Stimulated activated naive B cell treated with anti-CD40 and anti-IgM and Interleukin-4, amounts not matched to agents 10 μg/mL and 1 μg/mL and 100 μg/mL, for 72 hours (primary cell): ENCODE results near the gene OSBPL3.

Experiments used
- ATAC-seq, 2 donors: fragments of 150-1000 bp; cut with Tn5 transposase; replicated peaks; 2 replicates each; pipeline ENCODE4 v1.10.0; 2021; ENCODE audit warnings: moderate library complexity in 1 of 2
- DNase-seq: peaks from one replicate; pipeline ENCODE4 v3.0.0; 2021
- H3K27ac Mint-ChIP-seq: one replicate; pipeline ENCODE4 v1.8.0; 2022; ENCODE audit warnings: mild to moderate bottlenecking, mixed read lengths
- H3K27me3 Mint-ChIP-seq, 2 donors: one replicate each; pipeline ENCODE4 v1.8.0; 2022; ENCODE audit warnings: mixed read lengths in 2 of 2
- H3K36me3 Mint-ChIP-seq, 2 donors: one replicate each; pipeline ENCODE4 v1.8.0; 2022; ENCODE audit warnings: mixed read lengths in 2 of 2, mild to moderate bottlenecking in 1 of 2
- H3K4me1 Mint-ChIP-seq, 2 donors: one replicate each; pipeline ENCODE4 v1.8.0; 2022; ENCODE audit warnings: mixed read lengths in 2 of 2, mild to moderate bottlenecking in 1 of 2
- H3K4me3 Mint-ChIP-seq, 2 donors: one replicate each; pipeline ENCODE4 v1.8.0; 2022; ENCODE audit warnings: mild to moderate bottlenecking in 2 of 2, mixed read lengths in 2 of 2, moderate library complexity in 1 of 2
- H3K9me3 Mint-ChIP-seq, 2 donors: one replicate each; pipeline ENCODE4 v1.8.0; 2022; ENCODE audit warnings: mixed read lengths in 2 of 2, mild to moderate bottlenecking in 1 of 2

The OSBPL3 gene

DNA sequence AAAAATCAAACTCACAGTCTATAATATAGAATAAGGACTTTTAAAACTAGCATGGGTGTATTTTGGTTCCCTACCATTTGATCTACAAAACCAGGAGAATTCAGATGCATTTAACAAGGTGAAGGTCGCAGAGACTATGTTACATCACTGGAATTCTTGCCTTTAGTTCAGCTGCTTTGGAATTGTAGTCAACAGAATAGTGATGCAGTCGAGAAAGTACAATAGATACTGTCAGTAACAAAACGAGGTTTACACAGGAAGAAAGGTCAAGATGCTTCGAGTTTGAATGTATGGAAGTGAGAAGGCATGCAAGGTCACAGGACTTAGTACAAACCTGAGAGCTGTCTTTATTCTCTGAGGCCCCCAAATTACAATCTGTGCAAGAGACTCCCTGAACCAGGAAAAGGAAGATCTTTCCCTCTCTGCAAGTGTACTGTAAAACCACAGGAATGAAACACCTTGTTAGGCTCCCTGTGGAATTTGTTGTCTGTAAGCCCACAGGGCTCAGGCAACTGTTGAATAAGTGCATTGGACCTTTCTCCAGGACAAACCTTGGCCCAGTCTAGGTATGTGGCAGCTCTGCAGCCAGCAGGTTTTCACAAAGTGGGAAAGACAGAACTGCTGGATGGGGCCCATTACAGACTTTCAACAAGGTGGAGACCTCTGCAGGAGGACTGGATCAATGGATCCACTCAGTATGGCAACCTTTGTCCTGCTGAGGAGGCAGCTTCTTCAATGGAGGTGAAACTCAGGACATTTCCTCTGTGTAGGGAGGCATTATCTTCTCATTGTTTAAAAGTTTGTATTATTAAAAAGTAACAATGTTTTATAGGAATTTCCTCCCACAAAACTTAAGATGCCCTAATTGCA lies 121.6 kb downstream of the OSBPL3 start:
- no peaks in the 10 kb centered on the region for H3K27me3 Mint-ChIP-seq
- H3K4me3 Mint-ChIP-seq: no peak overlapping the region
- no peak overlapping the region for H3K27ac Mint-ChIP-seq
- H3K36me3 Mint-ChIP-seq: peaks cover 49 to 59% of the 10 kb centered on the region in 2 donors
- H3K9me3 Mint-ChIP-seq: peaks cover 2 to 3% of the 10 kb centered on the region in 2 donors
- ATAC-seq (no peak), DNase-seq (no peak)
- H3K4me1 Mint-ChIP-seq: peaks cover 0 to 5% of the 10 kb centered on the region in 2 donors

DNA sequence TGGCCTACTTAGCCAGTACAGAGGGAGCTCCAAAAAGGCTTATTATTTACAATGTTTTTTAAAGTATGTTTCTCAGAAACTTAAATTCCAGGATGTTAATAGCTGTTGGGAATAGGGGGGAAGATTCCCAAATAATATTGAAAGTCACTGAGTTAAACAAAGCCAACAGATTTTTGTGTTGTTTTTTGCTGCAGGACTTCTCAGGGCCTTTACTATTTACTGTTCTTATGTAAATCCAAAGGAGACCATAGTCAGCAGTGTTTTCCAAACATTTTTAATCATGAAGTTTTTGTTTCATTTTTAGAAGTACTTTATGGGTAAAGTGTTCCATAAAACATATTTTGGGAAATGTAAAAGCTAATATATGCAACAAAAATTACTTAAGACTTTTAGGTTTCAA lies 122.4 kb downstream of the OSBPL3 start:
- Mint-ChIP-seq H3K4me3 (no peak overlapping the region), H3K36me3 (peaks cover 50 to 59% of the 10 kb centered on the region in 2 donors), H3K4me1 (peaks cover 0 to 5% of the 10 kb centered on the region in 2 donors), H3K9me3 (peaks cover 2 to 3% of the 10 kb centered on the region in 2 donors), H3K27me3 (no peaks in the 10 kb centered on the region), H3K27ac (no peak overlapping the region)
- ATAC-seq (no peak), DNase-seq (no peak)

DNA sequence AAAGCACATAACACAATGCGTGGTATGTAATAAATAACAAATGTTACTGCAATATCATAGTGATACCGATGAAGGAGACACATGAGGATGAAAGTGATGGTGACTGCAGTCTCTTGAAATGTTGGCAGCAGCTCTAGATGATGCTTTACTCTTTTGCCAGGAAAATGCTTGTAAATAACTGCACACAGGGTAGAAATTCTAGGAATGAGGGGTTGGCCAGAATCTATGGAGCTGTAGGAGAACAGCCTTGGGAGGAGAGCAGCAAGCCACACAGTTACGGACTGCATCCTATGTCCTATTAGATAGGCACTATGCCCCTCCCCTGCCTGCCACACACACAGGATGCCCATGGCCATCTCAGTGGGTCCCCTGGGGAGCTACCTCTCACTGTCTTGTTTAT lies 125.1 kb downstream of the OSBPL3 start:
- Mint-ChIP-seq H3K4me3 (no peak overlapping the region), H3K27me3 (no peaks in the 10 kb centered on the region), H3K36me3 (peaks cover 46 to 63% of the 10 kb centered on the region in 2 donors), H3K27ac (no peak overlapping the region), H3K9me3 (no peaks in the 10 kb centered on the region), H3K4me1 (peaks cover 0 to 12% of the 10 kb centered on the region in 2 donors)
- ATAC-seq: no peak
- DNase-seq: no peak

DNA sequence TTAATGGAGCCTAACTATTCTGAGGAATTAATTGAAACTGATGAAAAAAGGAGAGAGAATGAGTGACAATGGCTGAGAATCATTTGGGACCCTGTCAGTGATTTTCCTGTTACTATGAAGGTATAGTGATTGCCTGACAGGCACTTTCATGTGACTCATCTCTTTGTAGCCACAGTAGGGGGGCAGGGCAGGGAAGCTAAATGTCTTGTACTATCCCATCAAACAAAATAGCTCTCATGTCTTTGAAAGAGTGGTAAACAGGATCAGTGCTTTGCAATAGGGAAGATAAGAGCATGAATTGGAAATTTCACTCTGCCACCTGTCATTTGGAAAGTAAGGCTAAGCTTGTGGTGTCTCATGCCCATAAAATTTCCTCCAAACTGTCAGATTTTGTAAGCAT lies 128.2 kb downstream of the OSBPL3 start:
- no peaks in the 10 kb centered on the region for H3K27me3 Mint-ChIP-seq
- H3K36me3 Mint-ChIP-seq: peaks cover 58 to 64% of the 10 kb centered on the region in 2 donors
- no peaks in the 10 kb centered on the region for H3K9me3 Mint-ChIP-seq
- no peak for ATAC-seq
- H3K4me3 Mint-ChIP-seq: no peak overlapping the region
- peaks cover 2 to 22% of the 10 kb centered on the region in 2 donors for H3K4me1 Mint-ChIP-seq
- H3K27ac Mint-ChIP-seq: no peak overlapping the region
- no peak for DNase-seq

DNA sequence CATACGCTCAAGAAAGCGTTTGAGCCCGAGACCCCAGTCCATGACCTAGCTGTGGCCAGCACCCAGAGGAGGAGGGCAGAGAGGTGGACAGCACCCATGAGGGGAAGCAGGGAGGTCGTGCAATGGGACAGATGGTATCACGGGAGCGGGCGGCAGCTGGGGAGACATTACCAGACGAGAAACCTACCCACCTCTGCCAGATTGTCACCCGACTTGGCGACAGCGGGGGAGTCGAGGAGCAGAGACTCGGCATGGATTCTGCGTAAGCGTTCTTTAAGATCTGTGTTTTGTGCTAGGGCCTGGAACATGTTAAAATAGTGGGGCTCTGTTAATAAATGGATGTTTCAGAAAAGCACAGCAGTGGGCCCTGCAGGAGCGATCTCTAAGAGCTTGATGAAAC lies 131.1 kb downstream of the OSBPL3 start:
- Mint-ChIP-seq H3K27me3 (no peaks in the 10 kb centered on the region), H3K27ac (no peak overlapping the region)

DNA sequence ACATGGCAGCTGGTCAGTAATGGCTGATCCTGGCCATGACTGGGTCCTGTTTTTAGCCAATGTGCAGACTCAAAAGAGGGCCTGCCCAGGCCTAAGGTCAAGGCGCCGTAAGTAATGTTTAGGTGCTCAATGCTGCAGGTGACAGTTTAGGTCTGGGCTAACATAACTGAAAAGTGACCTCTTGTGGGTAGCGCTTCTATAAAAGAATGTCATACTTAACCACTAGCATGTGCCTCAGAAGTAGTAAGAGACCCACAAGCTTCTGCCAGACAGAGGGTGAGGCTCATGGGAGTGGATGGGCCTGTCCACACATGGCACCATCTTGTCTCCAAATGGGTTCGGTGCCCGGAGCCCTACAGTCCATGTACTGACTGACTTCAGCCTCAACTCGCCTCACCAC lies 132.2 kb downstream of the OSBPL3 start:
- Mint-ChIP-seq H3K27ac (no peak overlapping the region), H3K36me3 (peaks cover 47 to 62% of the 10 kb centered on the region in 2 donors), H3K4me3 (no peak overlapping the region), H3K27me3 (no peaks in the 10 kb centered on the region), H3K9me3 (no peaks in the 10 kb centered on the region), H3K4me1 (peaks cover 11 to 38% of the 10 kb centered on the region in 2 donors)
- no peak for DNase-seq
- ATAC-seq: no peak

More for the DNA sequence above, 131.1 kb downstream of the OSBPL3 start:
- Mint-ChIP-seq H3K36me3 (peaks cover 53 to 64% of the 10 kb centered on the region in 2 donors), H3K4me3 (no peak overlapping the region), H3K9me3 (no peaks in the 10 kb centered on the region), H3K4me1 (peaks cover 5 to 26% of the 10 kb centered on the region in 2 donors)
- ATAC-seq: no peak
- no peak for DNase-seq

DNA sequence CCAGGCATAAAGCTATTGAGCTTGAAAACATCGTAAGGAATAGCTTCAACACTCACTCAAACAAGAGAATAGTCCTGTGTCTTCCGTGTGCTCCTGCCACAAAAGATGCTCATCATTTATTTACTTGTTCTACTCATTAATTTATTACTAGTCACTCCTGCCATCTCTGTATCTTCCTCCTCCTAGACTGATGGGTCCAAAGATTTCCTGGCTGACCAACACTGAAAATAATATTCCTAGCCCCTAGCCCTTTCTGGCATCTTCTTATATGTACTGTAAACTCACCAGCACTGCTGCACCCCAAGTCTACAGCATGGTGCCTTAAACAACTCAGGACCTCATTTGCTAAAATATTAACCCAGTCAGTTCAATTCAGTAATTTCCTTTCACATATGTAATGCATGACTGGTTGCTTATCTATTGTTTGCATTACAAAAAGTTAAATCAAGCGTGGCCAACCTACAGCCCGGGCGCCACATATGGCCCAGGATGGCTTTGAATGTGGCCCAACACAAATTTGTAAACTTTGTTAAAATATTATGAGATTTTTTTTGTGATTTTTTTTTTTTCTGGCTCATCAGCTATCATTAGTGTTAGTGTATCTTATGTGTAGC lies 136.1 kb downstream of the OSBPL3 start:
- DNase-seq: no peak

DNA sequence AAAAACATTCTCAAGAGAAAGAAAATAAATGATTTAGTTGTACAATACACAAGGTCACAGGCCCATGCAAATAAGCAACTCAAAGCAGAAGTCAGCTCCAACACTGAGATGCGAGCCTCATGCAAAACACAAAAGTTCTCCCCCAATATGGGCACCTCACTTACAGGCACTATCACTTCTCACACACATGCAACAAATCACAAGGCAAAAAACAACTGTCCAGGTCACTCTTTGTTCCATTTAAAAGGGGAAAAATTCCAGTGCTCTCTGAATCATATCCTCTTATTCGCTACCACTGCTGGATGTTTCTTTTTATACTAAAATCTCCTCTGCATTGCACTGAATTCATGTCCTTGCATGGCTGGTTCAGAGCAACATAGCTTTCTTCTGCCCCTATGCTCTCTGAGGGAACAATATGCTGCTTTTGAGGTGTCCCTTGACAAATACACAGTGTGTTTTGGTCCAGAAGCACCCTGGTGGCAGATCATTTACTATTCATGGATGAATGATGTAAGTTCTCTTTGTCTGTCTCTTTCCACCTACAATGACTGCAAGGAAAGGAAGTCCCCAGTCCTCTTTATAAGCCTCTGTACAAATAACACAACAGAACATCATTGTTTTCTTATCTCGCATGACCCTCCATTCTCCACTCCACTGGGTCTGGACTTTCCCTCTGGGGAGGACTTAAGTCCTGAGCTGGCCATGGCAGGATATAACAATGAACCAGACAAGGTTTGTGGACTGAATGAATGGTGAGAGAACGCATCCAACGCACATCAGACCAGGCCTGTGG lies 137.3 kb downstream of the OSBPL3 start:
- peaks cover 33 to 35% of the 10 kb centered on the region in 2 donors for H3K36me3 Mint-ChIP-seq
- H3K9me3 Mint-ChIP-seq: no peaks in the 10 kb centered on the region
- ATAC-seq (peak; percentile 65 to 80), DNase-seq (no peak)
- H3K4me1 Mint-ChIP-seq: peaks cover 23 to 44% of the 10 kb centered on the region in 2 donors
- H3K27ac Mint-ChIP-seq: peak overlapping the region; percentile 63
- peak overlapping the region in 1 of 2 donors; percentile 7 for H3K4me3 Mint-ChIP-seq
- H3K27me3 Mint-ChIP-seq: no peaks in the 10 kb centered on the region

More for the DNA sequence above, 136.1 kb downstream of the OSBPL3 start:
- no peak overlapping the region for H3K4me3 Mint-ChIP-seq
- H3K9me3 Mint-ChIP-seq: no peaks in the 10 kb centered on the region
- H3K4me1 Mint-ChIP-seq: peaks cover 18 to 42% of the 10 kb centered on the region in 2 donors
- no peak for ATAC-seq
- peaks cover 34% of the 10 kb centered on the region in 2 donors for H3K36me3 Mint-ChIP-seq
- H3K27me3 Mint-ChIP-seq: no peaks in the 10 kb centered on the region
- H3K27ac Mint-ChIP-seq: no peak overlapping the region

DNA sequence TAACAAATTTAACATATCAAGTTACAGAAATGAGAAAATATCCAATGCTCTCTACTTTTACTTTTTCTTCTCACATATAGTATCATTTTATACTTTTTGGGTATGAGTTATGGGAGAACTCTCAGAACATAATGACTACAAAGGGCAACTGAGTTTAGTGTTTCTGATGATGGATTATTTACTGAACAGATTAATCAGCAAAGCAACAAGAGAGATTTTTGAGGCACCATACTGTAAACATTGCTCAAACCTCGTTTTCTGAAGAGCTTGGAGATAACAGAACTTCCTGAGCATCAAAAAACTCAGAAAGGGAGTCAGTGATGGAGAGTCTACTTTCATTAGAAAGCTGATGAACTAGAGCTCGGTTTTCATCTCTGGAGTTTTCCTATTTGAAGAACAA lies 137.9 kb downstream of the OSBPL3 start:
- DNase-seq (no peak), ATAC-seq (no peak)
- Mint-ChIP-seq H3K9me3 (no peaks in the 10 kb centered on the region), H3K4me1 (peaks cover 21 to 47% of the 10 kb centered on the region in 2 donors), H3K36me3 (peaks cover 31 to 40% of the 10 kb centered on the region in 2 donors), H3K27ac (peak overlapping the region; percentile 66), H3K27me3 (no peaks in the 10 kb centered on the region), H3K4me3 (no peak overlapping the region)

DNA sequence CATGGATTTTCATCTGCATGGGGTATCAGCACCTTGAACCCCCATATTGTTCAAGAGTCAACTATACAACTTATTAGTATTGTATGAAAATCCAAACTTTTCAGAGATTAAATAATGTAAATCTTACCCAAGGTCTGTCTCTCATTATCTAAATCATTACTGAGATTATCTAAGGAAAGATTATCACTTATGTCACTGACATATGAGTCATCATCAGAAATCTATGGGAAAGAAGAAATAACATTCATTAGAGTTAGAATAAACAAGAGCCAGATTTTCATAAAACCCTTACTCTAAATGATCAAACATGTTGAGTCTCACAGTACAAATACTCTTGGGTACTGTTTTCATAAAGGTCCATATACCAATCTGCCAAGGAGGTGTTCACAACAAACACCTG lies 139.4 kb downstream of the OSBPL3 start:
- H3K27me3 Mint-ChIP-seq: no peaks in the 10 kb centered on the region
- H3K27ac Mint-ChIP-seq: no peak overlapping the region
- ATAC-seq: no peak
- H3K36me3 Mint-ChIP-seq: peaks cover 24 to 34% of the 10 kb centered on the region in 2 donors
- H3K4me1 Mint-ChIP-seq: peaks cover 26 to 49% of the 10 kb centered on the region in 2 donors
- DNase-seq: no peak
- H3K4me3 Mint-ChIP-seq: no peak overlapping the region
- no peaks in the 10 kb centered on the region for H3K9me3 Mint-ChIP-seq

DNA sequence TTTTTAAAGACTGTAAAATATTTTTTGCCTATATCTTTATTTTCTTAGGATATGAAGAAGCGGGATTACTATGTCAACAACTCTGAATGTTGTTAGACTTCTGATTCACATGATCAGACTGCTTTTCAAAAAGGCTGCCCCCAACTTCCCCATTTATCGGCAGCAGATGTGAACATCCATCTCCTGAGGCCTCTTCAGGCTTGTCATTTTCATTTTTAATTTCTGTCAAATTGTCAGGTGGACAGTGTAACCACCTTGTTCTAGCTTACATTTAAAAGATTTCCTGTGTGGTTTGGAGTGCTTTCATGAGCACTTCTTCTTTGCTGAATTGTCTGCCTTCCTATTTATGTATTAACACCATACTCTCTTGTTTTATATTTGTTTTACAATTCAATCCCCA lies 143.9 kb downstream of the OSBPL3 start:
- H3K27me3 Mint-ChIP-seq: no peaks in the 10 kb centered on the region
- H3K27ac Mint-ChIP-seq: no peak overlapping the region
- DNase-seq (peak; percentile 29), ATAC-seq (peak; percentile 78 to 84)
- no peaks in the 10 kb centered on the region for H3K9me3 Mint-ChIP-seq
- peak overlapping the region in 1 of 2 donors; percentile 7 for H3K4me3 Mint-ChIP-seq
- H3K4me1 Mint-ChIP-seq: peaks cover 37 to 65% of the 10 kb centered on the region in 2 donors
- peaks cover 33 to 34% of the 10 kb centered on the region in 2 donors for H3K36me3 Mint-ChIP-seq

DNA sequence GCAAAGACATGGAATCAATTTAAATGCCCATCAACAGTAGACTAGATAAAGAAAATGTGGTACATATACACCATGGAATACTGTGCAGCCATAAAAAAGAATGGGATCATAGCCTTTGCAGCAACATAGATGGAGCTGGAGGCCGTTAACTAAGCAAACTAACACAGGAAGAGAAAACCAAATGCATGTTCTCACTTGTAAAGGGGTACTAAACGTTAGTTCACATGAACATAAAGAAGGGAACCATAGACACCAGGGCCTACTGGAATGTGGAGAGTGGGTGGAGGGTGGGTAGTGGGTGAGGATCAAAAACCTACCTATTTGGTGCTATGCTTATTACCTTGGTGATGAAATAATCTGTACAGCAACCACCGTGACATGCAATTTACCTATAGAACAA lies 144.3 kb downstream of the OSBPL3 start:
- peaks cover 35% of the 10 kb centered on the region in 2 donors for H3K36me3 Mint-ChIP-seq
- no peak overlapping the region for H3K4me3 Mint-ChIP-seq
- peaks cover 39 to 68% of the 10 kb centered on the region in 2 donors for H3K4me1 Mint-ChIP-seq
- no peak for ATAC-seq
- H3K27me3 Mint-ChIP-seq: no peaks in the 10 kb centered on the region
- H3K27ac Mint-ChIP-seq: peak overlapping the region; percentile 65
- no peak for DNase-seq
- H3K9me3 Mint-ChIP-seq: no peaks in the 10 kb centered on the region

DNA sequence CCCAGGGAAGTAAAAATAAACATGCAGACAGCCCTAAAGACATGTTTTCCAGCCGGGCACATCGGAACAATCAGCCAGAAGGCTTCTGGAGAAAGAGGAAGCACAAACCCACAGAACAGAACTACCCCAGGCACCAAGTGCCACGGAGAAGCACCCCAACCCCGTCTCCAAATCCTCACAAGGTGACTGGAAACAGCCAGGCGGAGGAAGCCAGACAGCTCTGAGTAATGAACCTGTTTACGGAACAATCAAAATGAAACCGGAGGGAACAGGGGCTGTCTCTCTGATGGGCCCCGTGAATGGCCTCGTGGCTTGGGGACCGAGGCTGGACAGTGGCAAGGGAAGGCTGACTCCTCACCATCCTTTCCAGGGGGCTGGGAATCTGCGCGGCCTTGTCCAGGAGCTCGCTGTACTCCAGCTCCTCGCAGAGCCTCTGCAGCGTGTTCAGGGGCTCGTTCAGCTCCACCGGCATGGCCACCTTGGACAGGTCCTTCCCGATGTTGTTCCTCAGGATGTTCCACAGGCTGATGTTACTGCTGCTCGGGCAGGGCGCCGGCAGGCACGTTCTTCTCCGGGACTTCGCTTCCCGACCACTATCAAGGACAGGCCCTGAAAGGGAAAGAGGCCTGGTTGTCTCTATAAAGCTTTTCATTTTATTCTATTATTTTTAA lies 145.7 kb downstream of the OSBPL3 start:
- H3K27ac Mint-ChIP-seq: peak overlapping the region; percentile 96
- peaks cover 34 to 38% of the 10 kb centered on the region in 2 donors for H3K36me3 Mint-ChIP-seq
- H3K27me3 Mint-ChIP-seq: no peaks in the 10 kb centered on the region
- peaks cover 40 to 72% of the 10 kb centered on the region in 2 donors for H3K4me1 Mint-ChIP-seq
- ATAC-seq: peak; percentile 82 to 83
- peak overlapping the region; percentile 80 to 83 for H3K4me3 Mint-ChIP-seq
- peak; percentile 47 for DNase-seq
- no peaks in the 10 kb centered on the region for H3K9me3 Mint-ChIP-seq

DNA sequence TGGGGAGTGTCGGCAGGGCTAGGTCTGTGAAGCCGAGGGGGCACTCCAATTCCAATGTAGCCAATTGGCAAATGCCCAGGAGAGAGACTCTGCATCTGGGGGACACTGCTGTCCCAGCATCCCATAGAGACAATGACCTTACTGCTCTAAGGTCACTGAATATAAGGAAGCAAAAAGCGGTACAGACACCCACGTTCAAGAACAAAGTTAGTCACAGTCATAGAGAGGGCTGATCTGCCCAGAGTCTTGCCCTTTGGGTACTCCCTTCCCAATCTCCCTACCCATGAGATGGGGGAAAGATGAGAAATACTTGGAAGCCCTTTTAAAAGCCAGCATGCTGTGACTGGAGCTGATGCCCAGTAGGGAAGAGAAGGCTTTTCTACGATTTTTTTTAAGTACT lies 146.4 kb downstream of the OSBPL3 start:
- H3K27me3 Mint-ChIP-seq: no peaks in the 10 kb centered on the region
- H3K27ac Mint-ChIP-seq: peak overlapping the region; percentile 96
- ATAC-seq (peak; percentile 48 to 66), DNase-seq (no peak)
- peaks cover 35 to 37% of the 10 kb centered on the region in 2 donors for H3K36me3 Mint-ChIP-seq
- H3K4me3 Mint-ChIP-seq: peak overlapping the region; percentile 80 to 83
- H3K9me3 Mint-ChIP-seq: no peaks in the 10 kb centered on the region
- peaks cover 41 to 73% of the 10 kb centered on the region in 2 donors for H3K4me1 Mint-ChIP-seq
